Stimulated activated naive CD8-positive, alpha-beta T cell treated with anti-CD3 and anti-CD28 coated beads, Interleukin-15, Interleukin-2, amounts not matched to agents 100 ng/mL and 50 ng/mL, for 24 hours (primary cell): ENCODE data around the gene TBC1D17.
A peak's percentile ranks its signal among the peaks of the same experiment; 100 is the strongest.

Experiments
- H3K27ac Mint-ChIP-seq: one replicate; pipeline ENCODE4 v1.8.0; 2021; ENCODE audit warnings: mild to moderate bottlenecking, mixed read lengths
- H3K27me3 Mint-ChIP-seq: one replicate; pipeline ENCODE4 v1.8.0; 2021; ENCODE audit warnings: mixed read lengths
- H3K36me3 Mint-ChIP-seq: one replicate; pipeline ENCODE4 v1.8.0; 2021; ENCODE audit warnings: low read depth, mixed read lengths
- H3K4me1 Mint-ChIP-seq: one replicate; pipeline ENCODE4 v1.8.0; 2021; ENCODE audit warnings: low read depth, mixed read lengths
- H3K4me3 Mint-ChIP-seq: one replicate; pipeline ENCODE4 v1.8.0; 2021; ENCODE audit warnings: mild to moderate bottlenecking, mixed read lengths
- H3K9me3 Mint-ChIP-seq: one replicate; pipeline ENCODE4 v1.8.0; 2021; ENCODE audit warnings: mixed read lengths

TBC1D17 gene

GRCh38 chr19:49887037-49887664, 9.6 kb downstream of the TBC1D17 start:
- Mint-ChIP-seq H3K4me1 (peaks cover 3% of the 10 kb centered on the region), H3K27ac (no peak overlapping the region), H3K27me3 (no peaks in the 10 kb centered on the region), H3K4me3 (no peak overlapping the region), H3K9me3 (no peaks in the 10 kb centered on the region), H3K36me3 (peaks cover 28% of the 10 kb centered on the region)

GRCh38 chr19:49887665-49888509, 10.4 kb downstream of the TBC1D17 start:
- Mint-ChIP-seq H3K36me3 (peaks cover 24% of the 10 kb centered on the region), H3K4me1 (peaks cover 10% of the 10 kb centered on the region), H3K4me3 (no peak overlapping the region), H3K27ac (no peak overlapping the region), H3K27me3 (no peaks in the 10 kb centered on the region), H3K9me3 (no peaks in the 10 kb centered on the region)

GRCh38 chr19:49888510-49888824, 11.0 kb downstream of the TBC1D17 start:
- no peak overlapping the region for H3K4me3 Mint-ChIP-seq
- peaks cover 15% of the 10 kb centered on the region for H3K4me1 Mint-ChIP-seq
- no peaks in the 10 kb centered on the region for H3K27me3 Mint-ChIP-seq
- H3K36me3 Mint-ChIP-seq: peaks cover 22% of the 10 kb centered on the region
- H3K27ac Mint-ChIP-seq: no peak overlapping the region
- no peaks in the 10 kb centered on the region for H3K9me3 Mint-ChIP-seq

- Mint-ChIP-seq H3K27me3 (no peaks in the 10 kb centered on the region), H3K4me3 (no peak overlapping the region), H3K9me3 (no peaks in the 10 kb centered on the region), H3K4me1 (peaks cover 18% of the 10 kb centered on the region), H3K27ac (no peak overlapping the region), H3K36me3 (peaks cover 21% of the 10 kb centered on the region)
Measured at GRCh38 chr19:49889038-49889686, 11.7 kb downstream of the TBC1D17 start.

GRCh38 chr19:49889687-49890348, 12.3 kb downstream of the TBC1D17 start:
- H3K4me3 Mint-ChIP-seq: peak overlapping the region; percentile 64
- H3K9me3 Mint-ChIP-seq: no peaks in the 10 kb centered on the region
- peaks cover 15% of the 10 kb centered on the region for H3K36me3 Mint-ChIP-seq
- peak overlapping the region; percentile 51 for H3K27ac Mint-ChIP-seq
- H3K27me3 Mint-ChIP-seq: no peaks in the 10 kb centered on the region
- H3K4me1 Mint-ChIP-seq: peaks cover 24% of the 10 kb centered on the region

DNA sequence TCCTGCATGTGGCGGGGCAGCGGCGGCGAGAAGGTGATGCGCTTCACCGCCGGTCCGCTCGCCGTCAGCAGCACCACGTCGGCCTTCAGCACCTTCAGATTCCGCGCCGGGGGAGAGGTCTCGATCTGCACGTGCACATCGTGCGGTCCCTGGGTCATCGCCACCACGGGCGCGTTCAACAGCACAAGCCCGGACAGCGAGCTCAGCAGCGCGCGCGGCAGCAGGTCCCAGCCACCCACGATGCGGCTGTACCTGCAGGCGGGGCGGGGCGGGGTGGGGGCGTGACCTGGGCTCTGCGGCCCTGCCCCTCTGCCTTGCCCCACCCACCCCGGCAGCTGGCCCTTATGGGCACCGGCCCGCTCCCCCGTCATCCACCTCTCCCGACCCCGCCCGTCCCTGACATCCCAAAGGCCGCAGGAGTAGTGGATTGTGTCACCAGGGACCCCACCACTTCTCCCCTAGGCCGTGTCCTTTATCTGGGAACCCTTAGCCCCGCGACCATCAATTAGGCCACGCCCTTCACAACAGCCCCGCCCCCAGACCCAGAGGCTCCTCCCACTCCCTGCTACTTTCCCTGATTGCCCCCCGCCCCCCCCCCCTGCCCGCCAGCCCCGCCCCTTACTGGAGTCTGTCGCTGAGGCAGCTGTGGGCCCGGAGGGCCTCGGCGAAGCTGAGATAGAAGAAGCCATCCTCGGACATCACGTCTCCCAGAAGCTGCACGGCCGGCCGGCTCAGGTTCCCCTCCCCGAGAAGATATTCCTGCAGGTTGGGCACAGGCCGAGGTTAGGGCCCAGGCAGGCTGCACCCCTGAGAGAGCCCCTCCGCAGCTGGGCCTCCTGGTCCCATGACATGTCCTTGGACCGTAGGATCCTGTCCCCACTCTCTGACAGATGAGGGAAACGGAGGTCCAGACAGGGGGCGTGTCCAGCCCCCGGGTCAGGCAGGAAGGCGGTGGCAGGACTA, 13.1 kb downstream of the TBC1D17 start:
- H3K27me3 Mint-ChIP-seq: no peaks in the 10 kb centered on the region
- no peaks in the 10 kb centered on the region for H3K9me3 Mint-ChIP-seq
- H3K27ac Mint-ChIP-seq: peak overlapping the region; percentile 51
- peaks cover 7% of the 10 kb centered on the region for H3K36me3 Mint-ChIP-seq
- H3K4me3 Mint-ChIP-seq: peak overlapping the region; percentile 64
- peaks cover 32% of the 10 kb centered on the region for H3K4me1 Mint-ChIP-seq

DNA sequence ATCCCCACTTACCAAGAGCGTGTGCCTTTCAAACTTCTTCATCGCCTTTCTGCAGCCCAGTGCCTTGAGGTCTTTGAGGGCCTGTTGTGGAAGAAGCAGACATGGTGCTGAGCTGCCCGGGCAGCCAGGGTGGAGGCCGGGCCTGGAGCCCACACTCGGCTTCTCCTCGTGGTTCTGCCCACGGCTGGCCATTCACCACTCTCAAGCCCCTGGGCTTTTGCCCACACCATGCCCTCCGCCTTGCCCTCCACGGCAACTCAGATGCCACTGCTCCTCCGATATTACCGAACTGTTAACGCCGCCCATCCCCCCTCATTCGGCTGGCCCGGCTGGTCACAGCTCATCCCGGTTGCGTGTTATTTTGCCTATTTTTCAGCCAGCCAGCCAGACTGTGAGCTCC, 13.9 kb downstream of the TBC1D17 start:
- peaks cover 39% of the 10 kb centered on the region for H3K4me1 Mint-ChIP-seq
- H3K27ac Mint-ChIP-seq: no peak overlapping the region
- no peaks in the 10 kb centered on the region for H3K9me3 Mint-ChIP-seq
- no peaks in the 10 kb centered on the region for H3K27me3 Mint-ChIP-seq
- H3K4me3 Mint-ChIP-seq: no peak overlapping the region
- peaks cover 5% of the 10 kb centered on the region for H3K36me3 Mint-ChIP-seq

DNA sequence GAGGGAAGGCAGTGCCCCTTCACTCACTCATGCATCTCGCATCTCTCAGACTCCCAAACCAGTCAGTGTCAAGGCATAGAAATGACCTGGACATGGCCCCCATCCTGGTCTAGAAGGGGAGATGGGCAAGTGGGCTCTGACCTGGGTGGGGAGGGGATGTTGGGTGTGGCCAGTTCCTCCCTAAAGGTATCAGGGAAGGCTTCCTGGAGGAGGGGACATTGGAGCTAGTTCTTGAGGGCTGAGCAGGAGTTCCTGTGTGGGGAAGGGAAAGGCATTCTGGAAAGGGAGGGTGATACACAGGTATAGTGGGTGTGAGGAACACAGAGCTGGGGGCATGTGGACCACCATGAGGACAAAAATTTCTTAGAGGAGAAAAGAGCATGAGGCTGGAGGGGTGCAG, 15.2 kb downstream of the TBC1D17 start:
- Mint-ChIP-seq H3K4me3 (peak overlapping the region; percentile 6), H3K4me1 (peaks cover 53% of the 10 kb centered on the region)

GRCh38 chr19:49894011-49894664, 16.6 kb downstream of the TBC1D17 start:
- Mint-ChIP-seq H3K27me3 (no peaks in the 10 kb centered on the region), H3K27ac (peak overlapping the region; percentile 65), H3K4me1 (peaks cover 61% of the 10 kb centered on the region), H3K4me3 (peak overlapping the region; percentile 85), H3K36me3 (peaks cover 3% of the 10 kb centered on the region), H3K9me3 (no peaks in the 10 kb centered on the region)

More for the DNA sequence above, 15.2 kb downstream of the TBC1D17 start:
- Mint-ChIP-seq H3K27me3 (no peaks in the 10 kb centered on the region), H3K27ac (peak overlapping the region; percentile 4), H3K36me3 (peaks cover 3% of the 10 kb centered on the region), H3K9me3 (no peaks in the 10 kb centered on the region)

GRCh38 chr19:49894879-49895565, 17.5 kb downstream of the TBC1D17 start:
- no peaks in the 10 kb centered on the region for H3K9me3 Mint-ChIP-seq
- H3K27me3 Mint-ChIP-seq: no peaks in the 10 kb centered on the region
- H3K4me1 Mint-ChIP-seq: peaks cover 61% of the 10 kb centered on the region
- H3K27ac Mint-ChIP-seq: peak overlapping the region; percentile 50
- peak overlapping the region; percentile 85 for H3K4me3 Mint-ChIP-seq
- peaks cover 3% of the 10 kb centered on the region for H3K36me3 Mint-ChIP-seq

GRCh38 chr19:49895566-49896297, 18.2 kb downstream of the TBC1D17 start:
- Mint-ChIP-seq H3K4me3 (peak overlapping the region; percentile 85), H3K36me3 (peaks cover 3% of the 10 kb centered on the region), H3K27ac (peak overlapping the region; percentile 96), H3K4me1 (peaks cover 63% of the 10 kb centered on the region), H3K9me3 (no peaks in the 10 kb centered on the region), H3K27me3 (no peaks in the 10 kb centered on the region)

DNA sequence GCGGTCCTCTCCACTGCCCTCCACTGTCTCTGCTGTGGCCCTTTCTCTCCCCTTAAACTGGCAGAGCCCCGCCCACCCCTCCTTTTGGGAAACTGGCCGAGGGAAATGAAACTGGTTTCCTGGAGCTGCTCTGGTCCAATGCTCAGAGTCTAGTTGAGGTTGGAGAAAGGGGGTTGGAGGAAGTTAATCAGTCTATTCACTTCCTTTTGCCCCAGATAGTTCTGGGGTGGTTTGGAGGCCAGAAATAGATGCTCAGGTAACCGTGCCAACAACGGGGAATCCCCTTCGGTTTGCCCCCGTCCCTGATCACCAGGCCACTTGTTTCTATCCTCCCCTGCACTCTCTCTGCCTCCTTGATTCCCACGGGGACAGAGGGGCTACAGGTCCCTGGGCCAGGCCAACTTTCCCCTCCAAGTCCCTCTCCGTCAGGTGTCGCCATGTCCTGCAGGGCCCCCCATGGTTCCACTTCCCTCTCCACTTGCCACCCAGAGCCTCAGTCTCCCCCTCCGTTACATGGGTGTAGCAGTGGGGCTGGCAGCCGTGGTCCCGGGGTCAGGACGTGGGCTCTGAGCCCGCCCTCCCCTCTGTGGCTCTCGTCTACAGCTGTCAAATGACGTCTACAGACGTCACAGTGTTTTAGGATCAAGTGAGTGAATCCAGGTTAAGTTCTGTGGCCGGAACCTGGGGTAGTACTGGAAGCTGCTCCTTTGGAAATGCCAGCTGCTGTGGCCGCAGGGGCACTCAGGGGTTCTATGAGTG, 19.5 kb downstream of the TBC1D17 start, which contains the start of gene IL4I1:
TSS of gene IL4I1 (minus strand) at position 25 of the 759 bp plus-strand sequence. CDS start 727 bp downstream, outside the sequence.
- Mint-ChIP-seq H3K27me3 (no peaks in the 10 kb centered on the region), H3K9me3 (no peaks in the 10 kb centered on the region), H3K36me3 (peaks cover 3% of the 10 kb centered on the region), H3K27ac (peak within 1 kb of the TSS; percentile 96), H3K4me3 (peak within 1 kb of the TSS; percentile 85), H3K4me1 (peaks cover 74% of the 10 kb centered on the region)
